Right cardiac atrium (tissue), 5 donors: Measurements from ENCODE around the gene PSMD8. TPM values are rescaled to one million over a fixed set of nuclear protein-coding genes. Genes with fewer than 3 reads are reported as not detected.
A peak's percentile ranks its signal among the peaks of the same experiment; 100 is the strongest.

ENCODE experiments used
- ATAC-seq, 2 donors: fragments of 200-7000 bp; cut with Tn5 transposase; one replicate each; pipeline versions ENCODE4 v1.8.0 to v1.9.1; 2020; ENCODE audit warnings: moderate library complexity in 2 of 2, mild to moderate bottlenecking in 1 of 2
- DNase-seq, 3 donors: peaks; one replicate each; pipeline ENCODE4 v3.0.0-alpha.2; 2020
- H3K27ac ChIP-seq: one replicate; pipeline ENCODE4 v1.5.1; 2013; ENCODE audit warnings: mild to moderate bottlenecking, low read length, control low read depth, moderate library complexity
- H3K27me3 ChIP-seq: one replicate; pipeline ENCODE4 v1.6.1; 2013; ENCODE audit not compliant: control insufficient read depth, insufficient read depth
- H3K4me1 ChIP-seq: one replicate; pipeline ENCODE4 v1.6.1; 2013; ENCODE audit warnings: low read length; ENCODE audit not compliant: control insufficient read depth, insufficient read depth
- H3K4me3 ChIP-seq: one replicate; pipeline ENCODE4 v1.5.1; 2013; ENCODE audit warnings: low read length, control low read depth
- H3K9me3 ChIP-seq: one replicate; pipeline ENCODE4 v1.6.1; 2013; ENCODE audit warnings: low read length; ENCODE audit not compliant: control insufficient read depth
- WGBS: extraction: QIAGEN DNeasy Blood & Tissue Kit; methylation state at CpG from one replicate; pipeline ENCODE4 v1.1.7; 2013; 5-methylcytosine and 5-hydroxymethylcytosine counted together
- intact Hi-C, 4 donors: fragments of 100-400 bp; cut with DNase I; formaldehyde crosslinking; loops; one replicate each; pipeline versions ENCODE4 v1.11.0 to v1.14.0; 2022 to 2023
- polyA plus RNA-seq: library from polyadenylated mRNA; stranded (reverse); fragments of 200-250 nt; gene quantifications from one replicate; pipeline ENCODE4 v1.2.3, GENCODE V29; 2013
- total RNA-seq, 4 donors: library from RNA; stranded (reverse); fragmentation: NEBNext Ultra II Directional; extraction: Animal tissue kit (Norgen Biotek cat#: 25700); gene quantifications; one replicate each; pipeline ENCODE4 v1.2.1, GENCODE V29; 2021
- donor health status: healthy with polysubstance abuse.
- donor health status: DM: no; HTN: yes; CAD: no.
- donor health status: DM: no; HTN: no; CAD: no.
- donor health status: DM: no; HTN: yes; CAD: no; lungs with severe emphysema.
- donor health status: DM: yes; HTN: yes; CAD: no.

Gene PSMD8
- total and polyA plus RNA-seq, 5 donors = 223 to 311 (median 255) TPM

GRCh38 chr19:38340927-38341326 is 33.4 kb upstream of the PSMD8 start:
- H3K27me3 ChIP-seq = no peaks in the 10 kb centered on the region
- no peak for ATAC-seq
- H3K4me1 ChIP-seq = peaks cover 2% of the 10 kb centered on the region
- no peak overlapping the region for H3K4me3 ChIP-seq
- no peaks in the 10 kb centered on the region for H3K9me3 ChIP-seq
- WGBS = 90% methylated on average over 2 of the region's 2 CpGs
- H3K27ac ChIP-seq = no peak overlapping the region
- intact Hi-C loops = no loop called here
- peak in 1 of 3 donors; percentile 16 for DNase-seq

- Histone ChIP-seq H3K9me3 (no peaks in the 10 kb centered on the region), H3K4me3 (no peak overlapping the region), H3K4me1 (no peaks in the 10 kb centered on the region), H3K27me3 (no peaks in the 10 kb centered on the region), H3K27ac (no peak overlapping the region)
- DNase-seq (no peak), ATAC-seq (no peak)
- intact Hi-C loops = no loop called here
- 83% methylated on average over 4 of the region's 4 CpGs for WGBS
Observed at GRCh38 chr19:38346837-38347236, 27.5 kb upstream of the PSMD8 start.

GRCh38 chr19:38350883-38351282 is 23.5 kb upstream of the PSMD8 start:
- Histone ChIP-seq H3K27me3 (no peaks in the 10 kb centered on the region), H3K9me3 (no peaks in the 10 kb centered on the region), H3K27ac (no peak overlapping the region), H3K4me3 (no peak overlapping the region), H3K4me1 (no peaks in the 10 kb centered on the region)
- WGBS = 76% methylated on average over 3 of the region's 3 CpGs
- no peak for DNase-seq
- intact Hi-C loops = no loop called here
- no peak for ATAC-seq

GRCh38 chr19:38351865-38352395 is 22.4 kb upstream of the PSMD8 start:
- WGBS = 79% methylated on average over 9 of the region's 9 CpGs
- Histone ChIP-seq H3K4me1 (no peaks in the 10 kb centered on the region), H3K9me3 (no peaks in the 10 kb centered on the region), H3K27ac (no peak overlapping the region), H3K27me3 (no peaks in the 10 kb centered on the region), H3K4me3 (no peak overlapping the region)
- ATAC-seq (peak; percentile 29 to 30), DNase-seq (peak in 1 of 3 donors; percentile 13)
- intact Hi-C loops = no loop called here

- WGBS = 75% methylated on average over 8 of the region's 8 CpGs
- intact Hi-C loops = no loop called here
- no peak overlapping the region for H3K4me3 ChIP-seq
- no peak overlapping the region for H3K27ac ChIP-seq
- DNase-seq (no peak), ATAC-seq (no peak)
- H3K27me3 ChIP-seq = no peaks in the 10 kb centered on the region
- no peaks in the 10 kb centered on the region for H3K9me3 ChIP-seq
- H3K4me1 ChIP-seq = no peaks in the 10 kb centered on the region
Observed at GRCh38 chr19:38352611-38353010, 21.8 kb upstream of the PSMD8 start.

GRCh38 chr19:38355728-38356725 is 18.3 kb upstream of the PSMD8 start:
- no peak for ATAC-seq
- H3K4me3 ChIP-seq = no peak overlapping the region
- 73% methylated on average over 16 of the region's 16 CpGs for WGBS
- no peaks in the 10 kb centered on the region for H3K27me3 ChIP-seq
- H3K27ac ChIP-seq = no peak overlapping the region
- no peaks in the 10 kb centered on the region for H3K4me1 ChIP-seq
- intact Hi-C loops = no loop called here
- no peak for DNase-seq
- no peaks in the 10 kb centered on the region for H3K9me3 ChIP-seq

- Histone ChIP-seq H3K27ac (no peak overlapping the region), H3K4me1 (no peaks in the 10 kb centered on the region), H3K9me3 (no peaks in the 10 kb centered on the region), H3K27me3 (no peaks in the 10 kb centered on the region), H3K4me3 (no peak overlapping the region)
- 40% methylated on average over 5 of the region's 5 CpGs for WGBS
- ATAC-seq (no peak), DNase-seq (no peak)
- intact Hi-C loops = no loop called here
Observed at GRCh38 chr19:38358071-38358470, 16.3 kb upstream of the PSMD8 start.

GRCh38 chr19:38359242-38360021 is 14.9 kb upstream of the PSMD8 start:
- no peak overlapping the region for H3K4me3 ChIP-seq
- DNase-seq = no peak
- no peaks in the 10 kb centered on the region for H3K27me3 ChIP-seq
- H3K4me1 ChIP-seq = no peaks in the 10 kb centered on the region
- no peak for ATAC-seq
- intact Hi-C loops = no loop called here
- H3K9me3 ChIP-seq = no peaks in the 10 kb centered on the region
- no peak overlapping the region for H3K27ac ChIP-seq
- WGBS = 54% methylated on average over 18 of the region's 18 CpGs

- Histone ChIP-seq H3K4me3 (no peak overlapping the region), H3K27me3 (no peaks in the 10 kb centered on the region), H3K4me1 (no peaks in the 10 kb centered on the region), H3K27ac (no peak overlapping the region), H3K9me3 (no peaks in the 10 kb centered on the region)
- DNase-seq = no peak
- intact Hi-C loops = no loop called here
- no peak for ATAC-seq
- 82% methylated on average over 9 of the region's 9 CpGs for WGBS
Observed at GRCh38 chr19:38360351-38360750, 14.0 kb upstream of the PSMD8 start.

- H3K9me3 ChIP-seq = no peaks in the 10 kb centered on the region
Observed at GRCh38 chr19:38360839-38361631, 13.3 kb upstream of the PSMD8 start.

More at GRCh38 chr19:38360839-38361631, 13.3 kb upstream of the PSMD8 start:
- Histone ChIP-seq H3K4me3 (peak overlapping the region; percentile 51), H3K27me3 (no peaks in the 10 kb centered on the region), H3K4me1 (no peaks in the 10 kb centered on the region), H3K27ac (no peak overlapping the region)
- ATAC-seq (peak; percentile 24 to 42), DNase-seq (no peak)
- intact Hi-C loops = no loop called here
- WGBS = 17% methylated on average over 23 of the region's 23 CpGs
